GM19395 (cell line): Measurements from ENCODE around the gene ITGA2B.
"Not testable (repeated sequence)": the region's sequence is repeated elsewhere in the genome, so short reads cannot be mapped to it uniquely, and the experiment has no call there.

Experiments used
- ATAC-seq: cut with Tn5 transposase; IDR thresholded peaks from one replicate; pipeline ENCODE4 v1.9.1; 2021; ENCODE audit warnings: mild to moderate bottlenecking, moderate library complexity; ENCODE audit not compliant: unreplicated experiment

ITGA2B gene

DNA sequence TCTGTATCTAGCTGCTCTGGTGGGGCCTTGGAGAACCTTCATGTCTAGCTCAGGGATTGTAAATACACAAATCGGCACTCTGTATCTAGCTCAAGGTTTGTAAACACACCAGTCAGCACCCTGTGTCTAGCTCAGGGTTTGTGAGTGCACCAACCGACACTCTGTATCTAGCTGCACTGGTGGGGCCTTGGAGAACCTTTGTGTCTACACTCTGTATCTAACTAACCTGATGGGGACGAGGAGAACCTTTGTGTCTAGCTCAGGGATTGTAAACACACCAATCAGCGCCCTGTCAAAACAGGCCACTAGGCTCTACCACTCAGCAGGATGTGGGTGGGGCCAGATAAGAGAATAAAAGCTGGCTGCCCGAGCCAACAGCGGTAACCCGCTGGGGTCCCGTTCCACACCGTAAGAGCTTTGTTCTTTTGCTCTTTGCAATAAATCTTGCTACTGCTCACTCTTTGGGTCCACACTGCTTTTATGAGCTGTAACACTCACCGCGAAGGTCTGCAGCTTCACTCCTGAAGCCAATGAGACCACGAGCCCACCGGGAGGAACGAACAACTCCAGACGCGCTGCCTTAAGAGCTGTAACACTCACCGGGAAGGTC lies 19.9 kb downstream of the ITGA2B start:
- ATAC-seq = not testable (repeated sequence)

DNA sequence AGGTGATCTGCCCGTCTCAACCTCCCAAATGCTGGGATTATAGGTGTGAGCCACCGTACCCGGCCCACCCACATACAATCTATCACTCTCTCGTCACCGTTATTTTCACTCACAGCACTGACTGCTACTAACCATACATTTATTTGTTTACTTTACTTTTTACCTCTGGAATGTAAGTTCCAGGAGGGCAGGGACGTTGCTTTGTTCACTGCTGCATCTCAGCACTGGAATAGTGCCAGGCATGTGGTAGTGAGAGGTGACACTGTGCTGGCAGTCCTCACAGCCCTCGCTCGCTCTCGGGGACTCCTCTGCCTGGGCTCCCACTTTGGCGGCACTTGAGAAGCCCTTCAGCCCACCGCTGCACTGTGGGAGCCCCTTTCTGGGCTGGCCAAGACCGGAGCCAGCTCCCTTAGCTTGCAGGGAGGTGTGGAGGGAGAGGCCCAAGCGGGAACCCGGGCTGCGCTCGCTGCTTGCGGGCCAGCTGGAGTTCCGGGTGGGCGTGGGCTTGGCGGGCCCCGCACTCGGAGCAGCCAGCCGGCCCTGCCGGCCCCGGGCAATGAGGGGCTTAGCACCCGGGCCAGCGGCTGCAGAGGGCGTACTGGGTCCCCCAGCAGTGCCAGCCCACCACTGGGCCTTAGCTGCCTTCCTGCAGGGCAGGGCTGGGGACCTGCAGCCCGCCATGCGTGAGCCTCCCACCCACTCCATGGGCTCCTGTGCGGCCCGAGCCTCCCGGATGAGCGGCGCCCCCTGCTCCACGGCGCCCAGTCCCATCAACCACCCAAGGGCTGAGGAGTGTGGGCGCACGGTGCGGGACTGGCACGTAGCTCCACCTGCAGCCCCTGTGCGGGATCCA lies 20.8 kb downstream of the ITGA2B start:
- ATAC-seq = not testable (repeated sequence)

DNA sequence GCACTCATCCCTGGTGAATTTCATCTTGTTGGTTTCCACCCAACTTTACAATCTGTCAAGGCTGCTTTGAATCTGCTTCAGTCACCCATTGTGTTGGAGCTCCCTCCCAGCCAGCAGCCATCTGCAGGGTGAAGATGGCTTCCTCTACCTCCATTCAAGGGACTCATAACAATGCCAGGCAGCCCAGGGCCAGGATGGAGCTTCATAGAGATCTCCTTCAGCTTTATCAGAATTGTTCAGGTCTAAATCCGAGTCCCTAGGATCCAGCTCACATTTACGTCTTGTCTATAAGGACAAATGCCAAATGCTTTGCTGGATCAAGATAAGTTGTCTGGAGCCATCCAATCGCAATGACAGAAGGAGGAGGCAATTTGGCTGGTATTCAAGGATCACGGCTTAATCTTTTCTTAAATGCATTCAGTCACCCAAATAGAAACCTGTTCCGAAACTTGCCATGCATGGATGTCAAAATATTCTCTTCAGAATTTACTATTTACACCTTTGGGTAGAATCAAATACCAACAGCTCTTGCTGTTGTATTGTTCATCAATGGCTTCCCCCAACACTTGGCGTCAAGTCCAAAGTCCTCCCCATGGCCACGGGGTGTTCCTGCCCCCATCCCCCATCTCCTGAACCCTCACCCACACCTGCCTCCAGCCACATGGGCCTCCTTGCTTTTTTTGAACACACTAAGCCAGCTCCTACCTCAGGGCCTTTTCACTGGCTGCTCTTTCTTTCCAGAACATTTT lies 22.0 kb downstream of the ITGA2B start:
- no peak for ATAC-seq

DNA sequence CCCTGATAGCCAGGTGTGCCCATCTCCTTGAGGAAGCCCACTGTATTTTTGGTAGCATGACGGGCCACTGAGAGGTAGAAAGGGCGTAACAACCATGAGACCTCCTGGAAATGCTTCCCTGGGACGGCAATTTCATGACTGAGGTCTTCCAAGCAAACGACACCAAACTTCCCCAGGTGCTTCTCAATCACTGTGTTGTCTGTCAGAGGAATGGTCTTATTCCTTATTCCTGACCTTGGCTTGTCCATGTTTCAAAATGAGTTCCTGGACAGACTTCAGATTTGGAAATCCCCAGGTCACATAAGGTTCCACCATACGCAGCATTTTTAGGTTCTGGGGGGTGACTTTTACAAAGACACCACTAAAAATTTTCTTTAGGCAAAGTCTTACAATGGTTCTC lies 24.4 kb downstream of the ITGA2B start:
- not testable (repeated sequence) for ATAC-seq

DNA sequence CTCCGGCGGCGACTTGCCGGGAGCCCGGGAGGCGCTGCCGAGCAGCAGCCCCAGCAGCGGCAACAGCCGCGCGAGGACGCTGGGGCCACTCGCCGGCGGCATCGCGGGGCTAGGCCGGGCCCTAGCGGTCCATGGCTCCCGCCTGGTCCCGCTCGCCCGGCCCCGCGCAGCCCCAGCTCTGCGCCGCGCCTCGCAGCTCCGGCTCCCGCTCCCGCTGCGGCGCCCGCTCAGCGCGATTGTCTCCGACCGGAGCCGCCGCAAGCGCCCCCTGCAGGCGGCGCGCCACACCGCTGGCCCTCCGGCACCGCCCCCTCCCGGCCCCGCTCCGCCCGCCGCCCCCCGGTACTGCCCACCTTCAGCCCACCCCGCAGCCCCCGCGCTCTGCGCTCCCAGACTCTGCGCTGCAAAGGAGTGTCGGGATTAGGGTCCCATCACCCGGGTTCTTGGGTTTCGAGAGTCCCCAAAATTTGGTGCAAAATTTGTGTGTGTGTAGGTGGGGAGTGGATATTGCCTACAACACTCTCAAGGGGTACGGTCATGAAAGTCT lies 25.8 kb downstream of the ITGA2B start, which contains the start of gene FAM171A2:
TSS of gene FAM171A2 (minus strand) at position 241 of the 547 bp plus-strand sequence. CDS start at position 102, 139 bp downstream.
- no peak for ATAC-seq

DNA sequence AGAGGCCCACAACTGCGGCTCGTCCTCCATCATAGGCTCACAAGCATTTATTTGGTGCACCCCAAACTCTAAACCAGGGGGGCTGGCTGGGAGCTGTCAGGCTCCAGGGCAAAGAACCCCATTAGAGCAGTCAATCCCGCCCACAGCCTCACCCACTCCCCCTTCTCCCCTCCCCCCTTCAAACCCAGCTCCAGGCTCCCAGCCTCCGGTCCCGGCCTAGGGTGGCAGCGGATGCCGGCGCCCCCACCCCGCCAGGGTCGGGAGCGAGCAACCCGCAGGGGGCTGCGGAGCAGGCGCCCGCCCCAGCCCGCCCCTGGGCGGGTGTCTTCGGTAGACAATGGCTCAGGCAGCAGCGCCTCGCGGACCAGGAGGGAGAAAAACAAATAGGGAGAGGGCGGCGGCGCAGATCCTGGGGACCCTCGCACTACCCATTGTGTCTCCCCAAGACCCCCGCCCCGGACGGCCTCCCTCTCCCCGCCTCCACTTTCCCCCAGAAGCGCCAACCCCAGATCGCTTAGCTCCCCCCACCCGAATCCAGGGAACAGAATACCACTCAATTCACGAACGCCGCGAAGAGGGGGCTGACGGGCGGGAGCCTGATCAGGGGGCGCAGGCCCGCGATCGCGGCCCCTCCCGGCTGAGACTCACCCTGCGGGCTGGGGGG lies 26.4 kb downstream of the ITGA2B start:
- no peak for ATAC-seq

DNA sequence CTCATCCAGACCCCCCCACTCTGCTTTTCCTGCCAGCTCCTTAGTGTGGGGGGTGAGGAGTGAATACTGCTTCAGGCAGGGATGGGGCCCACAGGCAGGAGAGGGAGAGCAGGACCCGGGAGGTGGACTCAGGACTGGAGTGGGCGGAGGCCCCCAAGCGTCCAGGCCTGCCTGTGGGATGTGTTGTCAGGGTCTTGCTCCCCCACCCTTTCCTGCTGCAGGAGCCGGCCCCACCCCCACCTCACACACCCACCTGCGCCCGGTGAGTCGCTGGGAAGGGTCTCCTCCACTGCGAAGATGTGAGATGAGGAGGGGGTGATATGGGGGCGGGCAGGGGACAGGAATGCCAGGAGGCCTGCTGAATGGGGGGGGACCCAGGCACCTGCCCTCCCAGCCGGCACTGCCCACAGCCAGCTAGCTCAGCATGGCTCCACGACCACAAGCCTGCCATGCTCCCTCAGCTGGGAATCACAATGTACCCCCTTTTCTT lies 26.9 kb downstream of the ITGA2B start:
- no peak for ATAC-seq

DNA sequence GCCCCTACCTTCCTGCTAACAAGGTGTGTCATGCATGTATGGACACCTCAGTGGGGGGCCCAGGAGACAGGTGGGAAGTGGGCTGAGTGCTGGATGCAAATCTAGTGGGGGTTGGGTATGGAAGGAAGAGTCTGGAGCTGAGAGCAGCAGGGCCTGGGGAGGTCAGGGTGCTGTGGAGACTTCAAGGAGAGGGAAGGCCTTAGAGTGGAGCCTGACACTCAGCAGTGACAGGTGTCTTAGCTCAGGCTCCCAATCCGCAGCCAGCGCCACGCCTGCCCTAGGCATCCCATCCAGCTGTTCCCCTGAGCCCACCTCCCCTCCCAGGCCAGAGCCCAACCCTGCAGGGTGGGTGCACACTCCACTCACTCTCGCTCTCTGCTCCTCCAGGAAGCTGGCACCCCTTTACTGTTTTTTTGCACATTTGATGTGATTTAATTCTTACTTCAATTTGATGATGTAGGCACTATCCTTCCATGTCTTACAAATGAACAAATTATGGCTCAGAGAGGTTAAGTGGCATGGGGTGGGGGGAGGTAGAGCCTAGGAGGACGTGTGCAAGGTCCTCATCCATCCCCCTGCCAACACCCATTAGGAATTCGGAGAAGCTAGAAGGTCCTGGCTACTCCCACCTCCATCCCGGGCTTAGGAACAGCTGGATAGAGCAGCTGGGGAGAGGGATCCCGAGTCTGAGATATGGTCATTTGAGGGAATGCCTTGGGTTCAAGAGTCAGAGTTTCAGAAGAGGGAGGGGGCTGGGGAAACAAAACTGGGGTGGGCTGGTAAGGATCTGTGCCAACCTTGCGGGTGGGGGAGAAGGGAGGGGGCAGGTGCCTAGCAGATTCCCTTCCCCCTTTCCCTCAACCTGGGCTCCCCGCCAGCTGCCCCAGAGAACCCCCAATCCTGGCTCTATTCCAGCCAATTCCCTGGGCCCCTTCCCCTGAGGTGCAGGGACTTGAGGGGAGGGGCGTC lies 27.9 kb downstream of the ITGA2B start:
- ATAC-seq = no peak

DNA sequence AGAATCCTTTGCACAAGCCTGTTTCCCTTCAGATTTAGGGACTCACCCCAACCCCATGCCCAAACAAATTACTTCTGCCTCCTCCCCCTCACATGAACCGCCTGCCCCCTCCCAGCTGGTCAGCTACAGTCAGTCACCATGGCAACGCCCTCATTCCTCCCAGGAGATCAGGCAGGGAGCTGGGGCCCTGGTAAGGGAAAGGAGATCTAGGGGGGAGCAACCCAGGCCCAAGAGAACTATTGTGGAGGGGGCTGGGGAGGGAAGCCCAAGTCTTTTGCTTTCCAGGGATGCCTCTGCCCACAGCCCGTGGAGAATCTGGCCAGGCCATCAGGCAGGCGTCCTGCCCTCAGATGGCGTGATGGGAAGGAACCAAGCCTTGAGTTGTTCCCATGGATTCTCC lies 28.6 kb downstream of the ITGA2B start:
- ATAC-seq = no peak

DNA sequence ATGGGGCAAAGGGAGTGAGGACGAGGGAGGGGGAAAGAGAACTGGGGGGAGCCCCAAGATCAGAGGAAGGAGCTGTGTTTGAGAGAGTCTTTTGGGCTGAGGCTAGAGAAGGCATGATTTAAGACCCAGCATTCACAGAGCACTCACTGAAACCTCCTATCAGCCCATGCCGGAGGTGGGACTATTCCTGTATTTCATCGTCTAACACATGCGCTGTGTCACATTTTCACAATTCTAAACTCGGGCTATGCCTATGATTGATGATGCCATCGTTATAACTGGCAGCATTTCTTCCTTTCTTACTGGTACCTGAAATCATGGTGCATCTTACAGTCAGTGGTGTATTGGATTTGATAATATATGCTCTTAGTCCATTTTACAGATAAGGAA lies 29.3 kb downstream of the ITGA2B start:
- ATAC-seq = no peak

DNA sequence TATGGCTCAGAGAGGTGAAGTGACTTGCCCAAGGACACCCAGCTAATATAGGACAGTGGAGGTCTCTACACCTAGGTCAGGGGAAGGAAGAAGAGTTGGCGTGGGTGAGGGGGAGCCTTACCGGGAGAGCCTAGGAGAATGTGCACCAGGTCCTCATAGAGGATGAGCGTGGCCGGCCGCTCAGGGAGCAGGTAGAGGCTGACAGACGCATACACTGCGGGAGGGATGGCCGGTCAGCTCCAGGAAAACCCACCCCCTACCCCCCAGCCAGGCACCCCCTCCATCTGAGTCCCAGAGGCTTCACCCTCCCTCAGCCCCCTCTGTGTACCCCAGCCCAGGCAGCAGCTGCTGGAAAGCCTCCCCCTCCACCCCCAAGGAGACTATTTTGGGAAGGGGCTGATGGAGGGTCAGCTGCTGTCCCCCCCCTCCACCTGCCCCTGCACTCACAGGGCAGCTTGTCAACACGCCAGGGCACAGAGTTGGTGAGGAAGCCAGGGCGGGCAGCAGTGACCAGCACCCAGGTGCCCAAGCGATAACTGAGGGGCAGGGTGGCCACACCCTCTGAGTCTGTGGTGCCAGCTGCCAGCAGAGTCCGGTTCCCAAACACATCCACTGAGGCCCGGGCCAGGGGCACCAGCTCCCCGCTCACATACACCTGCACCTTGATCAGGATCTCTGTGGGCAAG lies 29.8 kb downstream of the ITGA2B start:
- ATAC-seq = no peak

DNA sequence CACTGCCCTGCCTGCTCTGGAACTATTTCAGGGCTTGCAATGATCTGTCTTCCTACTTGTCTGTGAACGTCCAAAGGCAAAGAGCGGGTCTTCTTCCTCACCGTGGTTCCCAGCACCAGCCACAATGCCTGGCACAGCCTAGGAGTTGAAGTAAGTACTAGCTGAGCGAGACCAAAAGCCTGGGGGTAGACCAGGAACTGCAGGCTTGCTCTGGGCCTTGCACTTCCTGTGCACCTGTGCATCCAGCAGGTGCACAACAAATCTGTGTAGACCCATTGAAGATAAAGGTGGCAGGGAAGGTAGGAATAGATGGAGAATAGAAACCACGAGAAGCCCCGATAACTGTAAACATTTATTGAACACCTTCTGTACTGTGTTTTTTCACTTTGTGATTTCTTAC lies 30.4 kb downstream of the ITGA2B start:
- ATAC-seq = no peak

DNA sequence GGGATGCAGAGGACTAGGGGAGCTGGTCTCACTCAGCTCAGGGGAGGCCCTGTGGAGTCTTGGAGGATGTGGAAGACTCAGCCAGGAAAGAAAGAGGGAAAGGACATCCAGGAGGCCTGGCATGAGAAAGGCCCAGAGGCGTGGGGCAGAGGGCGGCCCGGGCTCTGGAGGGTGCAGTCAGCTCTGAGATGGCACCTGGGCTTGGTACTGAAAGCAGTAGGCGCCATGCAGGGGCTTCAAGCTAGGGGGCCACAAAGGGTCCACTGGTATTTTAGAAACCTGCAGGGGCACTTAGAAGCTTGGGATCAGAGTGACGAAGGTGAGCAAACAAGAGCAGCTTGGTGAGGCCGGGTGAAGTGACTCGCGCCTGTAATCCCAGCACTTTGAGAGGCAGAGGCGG lies 31.4 kb downstream of the ITGA2B start:
- ATAC-seq = no peak

DNA sequence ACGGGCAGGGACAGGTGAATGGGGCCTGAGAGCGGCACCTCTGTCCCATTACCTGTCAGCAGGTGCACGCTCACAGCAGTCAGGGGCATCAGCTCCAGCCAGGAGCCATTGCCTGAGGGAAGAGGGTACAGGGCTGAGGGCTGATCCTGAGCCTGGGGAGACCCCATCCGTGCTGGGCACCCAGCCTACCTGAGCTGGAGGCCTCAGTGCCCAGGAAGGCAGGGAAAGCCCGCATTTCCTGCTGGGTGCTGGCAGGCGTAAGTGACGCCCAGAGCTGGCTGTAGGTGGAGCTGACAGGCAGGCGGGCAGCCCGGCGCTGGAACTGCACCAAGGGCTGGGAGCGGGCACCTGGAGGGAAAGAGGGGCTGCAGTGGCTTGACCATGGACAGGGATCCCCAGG lies 33.2 kb downstream of the ITGA2B start:
- ATAC-seq = no peak

DNA sequence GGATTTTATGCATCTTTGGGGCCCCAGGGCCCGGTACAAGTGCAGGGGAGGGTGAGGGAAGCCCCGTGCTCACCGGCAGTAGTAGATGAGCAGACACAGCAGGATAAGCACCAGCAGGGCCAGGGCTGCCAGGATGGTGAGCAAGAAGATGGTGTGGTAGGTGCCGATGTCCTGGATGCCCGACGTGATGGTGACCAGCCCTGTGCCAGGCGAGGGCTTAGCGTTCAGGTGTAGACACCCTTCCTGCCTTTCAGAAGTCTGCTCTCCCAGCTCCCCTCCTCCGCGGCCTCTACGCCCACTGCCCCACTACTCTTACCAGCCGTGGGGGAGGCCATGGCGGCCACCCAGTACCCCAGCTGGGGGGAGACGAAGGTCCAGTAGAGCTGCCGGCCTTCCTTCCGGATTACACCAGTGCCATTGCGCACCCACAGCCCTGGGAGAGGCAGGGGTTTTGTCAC lies 33.8 kb downstream of the ITGA2B start:
- ATAC-seq = no peak

DNA sequence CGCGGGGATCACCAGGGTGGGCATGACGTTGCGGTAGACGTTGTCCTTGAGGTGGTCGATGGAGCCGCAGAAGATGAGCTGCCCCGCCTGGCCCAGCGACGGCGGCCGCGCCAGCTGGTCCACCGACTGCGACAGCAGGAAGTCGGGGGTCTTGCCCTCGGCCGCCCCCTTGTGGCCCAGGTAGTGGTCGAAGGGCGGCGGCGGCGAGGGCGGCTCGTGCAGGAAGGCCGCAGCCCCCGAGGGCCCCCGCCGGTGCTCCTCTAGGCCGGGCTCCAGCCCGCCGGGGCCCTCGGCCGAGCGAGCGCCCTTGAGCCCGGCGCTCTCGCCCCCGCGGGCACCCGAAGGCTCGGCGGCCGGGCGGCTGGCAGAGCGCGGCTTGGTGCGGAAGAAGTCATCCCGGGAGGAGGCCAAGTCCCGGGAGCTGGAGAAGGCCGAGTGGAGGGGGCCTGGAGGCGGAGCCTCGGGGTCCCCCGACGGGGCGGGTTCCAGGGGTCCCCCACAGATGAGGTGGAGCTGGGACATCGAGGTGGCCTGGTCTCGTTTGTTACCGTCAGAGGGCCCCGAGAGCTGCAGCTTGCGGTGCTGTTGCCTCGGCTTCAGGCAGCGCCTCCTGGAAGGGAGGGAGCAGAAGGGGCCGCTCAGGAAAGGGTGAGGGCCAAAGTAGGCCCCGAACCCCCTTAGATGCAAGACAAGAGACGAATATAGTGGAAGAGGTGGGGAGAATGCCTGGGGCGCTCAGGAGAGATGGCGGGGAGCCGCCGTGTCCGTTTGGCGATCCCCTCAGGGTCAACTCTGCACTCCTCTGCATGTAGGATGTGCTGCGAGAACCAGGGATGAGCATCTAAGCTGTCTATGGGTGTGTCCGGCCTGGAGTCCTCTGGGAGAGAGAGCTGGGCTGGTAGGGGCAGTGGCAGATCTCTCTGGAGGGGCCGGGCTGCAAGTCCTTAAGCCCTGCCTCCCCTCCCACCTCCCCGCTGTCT lies 34.6 kb downstream of the ITGA2B start:
- ATAC-seq = no peak

DNA sequence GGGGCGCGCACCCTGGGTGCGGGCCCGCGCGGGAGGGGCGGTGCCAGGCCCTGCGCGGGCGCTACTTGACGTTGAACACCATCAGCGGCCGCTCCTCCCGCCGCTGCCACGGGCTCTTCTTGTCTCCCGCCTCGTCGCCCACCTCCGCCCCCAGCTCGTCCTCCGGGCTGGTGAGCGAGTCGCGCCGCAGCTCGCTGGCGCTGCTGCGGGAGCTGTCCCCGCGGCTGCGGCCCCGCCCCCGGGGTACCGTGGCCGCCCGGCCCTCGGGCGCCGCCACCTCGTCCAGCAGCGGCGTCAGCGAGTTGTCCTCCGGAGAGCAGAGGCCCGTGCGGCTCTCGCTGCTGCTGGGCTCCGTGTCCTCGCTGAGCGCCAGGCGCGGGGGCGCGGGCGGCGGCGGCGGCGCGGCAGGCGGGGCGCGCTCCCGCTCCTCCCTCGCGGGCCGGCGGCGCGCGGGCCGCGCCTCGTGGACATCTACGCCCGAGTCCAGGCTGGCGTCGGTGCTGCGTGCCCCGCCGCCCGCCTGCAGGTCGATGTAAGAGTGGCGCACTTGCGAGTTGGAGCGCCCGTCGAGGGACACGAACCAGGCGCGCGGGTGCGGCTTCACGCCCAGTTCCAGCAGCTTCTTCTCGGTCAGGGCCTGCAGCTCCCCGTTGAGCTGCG lies 35.6 kb downstream of the ITGA2B start:
- ATAC-seq = no peak
